GM13977 (cell line): Measurements from ENCODE around the gene POLR3G.

Source experiments
- DNase-seq: peaks from one replicate; pipeline ENCODE4 v3.0.0; 2012; ENCODE audit warnings: low spot score
- CTCF ChIP-seq: IDR thresholded peaks from 2 replicates; pipeline ENCODE4 v1.5.1; 2012; ENCODE audit warnings: mild to moderate bottlenecking, control low read depth; ENCODE audit not compliant: insufficient read depth; ENCODE audit errors: extremely low read depth, missing control alignments
- in situ Hi-C: fragments of 300-500 bp; cut with MboI; formaldehyde crosslinking; loops from one replicate; pipeline ENCODE4 v1.12.0; 2022; ENCODE audit warnings: low sequenced_read_pairs, low pct_unique_long_range_greater_than_20kb, mixed read lengths, inconsistent platforms; ENCODE audit not compliant: unreplicated experiment

Gene POLR3G

GRCh38 chr5:90477621-90478215, 3.1 kb downstream of the POLR3G start:
- no peak for TF ChIP-seq CTCF
- DNase-seq, result no peak
- in situ Hi-C loops, result no loop called here

- TF ChIP-seq CTCF, result no peak
- DNase-seq, result no peak
- in situ Hi-C loops, result no loop called here
These were observed 5.1 kb downstream of the POLR3G start for GRCh38 chr5:90479611-90480385.

- in situ Hi-C loops, result no loop called here
- TF ChIP-seq CTCF, result no peak
- no peak for DNase-seq
These were observed 6.0 kb downstream of the POLR3G start for GRCh38 chr5:90480699-90481098.

- TF ChIP-seq CTCF, result no peak
- in situ Hi-C loops, result no loop called here
- DNase-seq, result no peak
These were observed 8.5 kb downstream of the POLR3G start for GRCh38 chr5:90483206-90483605.

- DNase-seq, result no peak
- no peak for TF ChIP-seq CTCF
- in situ Hi-C loops, result no loop called here
These were observed 9.9 kb downstream of the POLR3G start for GRCh38 chr5:90484540-90484939.

- in situ Hi-C loops, result no loop called here
- no peak for DNase-seq
- no peak for TF ChIP-seq CTCF
These were observed 14.1 kb downstream of the POLR3G start for GRCh38 chr5:90488791-90489190.
